HG02642 (cell line): Measurements from ENCODE around the gene ARHGAP19.

ENCODE experiments used
- ATAC-seq: cut with Tn5 transposase; IDR thresholded peaks from one replicate; pipeline ENCODE4 v1.9.1; 2021; ENCODE audit warnings: mild to moderate bottlenecking; ENCODE audit not compliant: unreplicated experiment, poor library complexity

Gene ARHGAP19

GRCh38 chr10:97234400-97234799, 58.0 kb downstream of the ARHGAP19 start:
- no peak for ATAC-seq

GRCh38 chr10:97230146-97230545, 62.3 kb downstream of the ARHGAP19 start:
- no peak for ATAC-seq

GRCh38 chr10:97229322-97230015, 63.0 kb downstream of the ARHGAP19 start:
- ATAC-seq, result no peak

GRCh38 chr10:97228775-97229157, 63.7 kb downstream of the ARHGAP19 start:
- no peak for ATAC-seq

GRCh38 chr10:97228130-97228774, 64.2 kb downstream of the ARHGAP19 start:
- ATAC-seq, result no peak

- ATAC-seq, result no peak
Observed at GRCh38 chr10:97226398-97226797, 66.0 kb downstream of the ARHGAP19 start.

GRCh38 chr10:97224483-97225435, 67.7 kb downstream of the ARHGAP19 start:
- no peak for ATAC-seq

- no peak for ATAC-seq
Observed at GRCh38 chr10:97222326-97222961, 70.0 kb downstream of the ARHGAP19 start.

- ATAC-seq, result no peak
Observed at GRCh38 chr10:97220355-97220754, 72.1 kb downstream of the ARHGAP19 start.

GRCh38 chr10:97217299-97217698, 75.1 kb downstream of the ARHGAP19 start:
- ATAC-seq, result no peak

GRCh38 chr10:97215619-97216260, 76.7 kb downstream of the ARHGAP19 start:
- ATAC-seq, result no peak

GRCh38 chr10:97213431-97213830, 79.0 kb downstream of the ARHGAP19 start:
- no peak for ATAC-seq

- no peak for ATAC-seq
Observed at GRCh38 chr10:97211229-97211628, 81.2 kb downstream of the ARHGAP19 start.

- ATAC-seq, result no peak
Observed at GRCh38 chr10:97210543-97210960, 81.9 kb downstream of the ARHGAP19 start.

- no peak for ATAC-seq
Observed at GRCh38 chr10:97207756-97208346, 84.6 kb downstream of the ARHGAP19 start.

- no peak for ATAC-seq
Observed at GRCh38 chr10:97207131-97207530, 85.3 kb downstream of the ARHGAP19 start.

GRCh38 chr10:97204826-97205679, 87.4 kb downstream of the ARHGAP19 start:
- ATAC-seq, result no peak

GRCh38 chr10:97203220-97203619, 89.2 kb downstream of the ARHGAP19 start:
- no peak for ATAC-seq

GRCh38 chr10:97200616-97201015, 91.8 kb downstream of the ARHGAP19 start:
- ATAC-seq, result no peak
